ENCODE data around the gene IFNA5.

DNA sequence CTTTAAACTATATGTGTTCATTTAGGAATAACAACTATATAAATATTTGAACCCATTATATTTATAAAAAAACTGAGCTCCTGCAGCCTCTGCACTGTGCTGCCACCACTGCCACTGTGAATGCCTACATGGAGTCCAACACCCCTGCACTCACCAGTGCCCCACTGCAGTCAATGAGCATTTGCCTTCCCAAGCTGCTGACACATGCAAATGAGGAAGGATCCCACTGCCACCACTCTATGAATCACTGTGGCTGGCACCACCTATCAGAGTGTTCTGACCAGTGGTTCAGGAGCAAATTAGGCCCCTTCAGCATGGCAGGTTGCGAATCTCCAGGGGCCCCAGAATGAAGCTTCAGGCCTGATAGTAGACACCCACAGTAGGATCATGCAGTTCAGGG is 9.1 kb downstream of the IFNA5 start:
- no peak for TF ChIP-seq JUN (IDR thresholded peaks at IDR 0.05; ENCODE audit: low read depth, low read length)
- TF ChIP-seq, protein P1, sequence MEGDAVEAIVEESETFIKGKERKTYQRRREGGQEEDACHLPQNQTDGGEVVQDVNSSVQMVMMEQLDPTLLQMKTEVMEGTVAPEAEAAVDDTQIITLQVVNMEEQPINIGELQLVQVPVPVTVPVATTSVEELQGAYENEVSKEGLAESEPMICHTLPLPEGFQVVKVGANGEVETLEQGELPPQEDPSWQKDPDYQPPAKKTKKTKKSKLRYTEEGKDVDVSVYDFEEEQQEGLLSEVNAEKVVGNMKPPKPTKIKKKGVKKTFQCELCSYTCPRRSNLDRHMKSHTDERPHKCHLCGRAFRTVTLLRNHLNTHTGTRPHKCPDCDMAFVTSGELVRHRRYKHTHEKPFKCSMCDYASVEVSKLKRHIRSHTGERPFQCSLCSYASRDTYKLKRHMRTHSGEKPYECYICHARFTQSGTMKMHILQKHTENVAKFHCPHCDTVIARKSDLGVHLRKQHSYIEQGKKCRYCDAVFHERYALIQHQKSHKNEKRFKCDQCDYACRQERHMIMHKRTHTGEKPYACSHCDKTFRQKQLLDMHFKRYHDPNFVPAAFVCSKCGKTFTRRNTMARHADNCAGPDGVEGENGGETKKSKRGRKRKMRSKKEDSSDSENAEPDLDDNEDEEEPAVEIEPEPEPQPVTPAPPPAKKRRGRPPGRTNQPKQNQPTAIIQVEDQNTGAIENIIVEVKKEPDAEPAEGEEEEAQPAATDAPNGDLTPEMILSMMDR (IDR thresholded peaks at IDR 0.05; ENCODE audit: control extremely low read depth in 1 of 3, insufficient read depth in 1 of 3, low read depth in 1 of 3, low read length in 3 of 3): no peak
- TF ChIP-seq TAF1 (IDR thresholded peaks at IDR 0.05; ENCODE audit: low read depth, low read length): no peak
- no peak for TF ChIP-seq SP4 (IDR thresholded peaks at IDR 0.05; ENCODE audit: low read length)
- no peak for TF ChIP-seq BRCA1 (IDR thresholded peaks at IDR 0.05; ENCODE audit: low read depth, low read length)
- TF ChIP-seq, protein P2, sequence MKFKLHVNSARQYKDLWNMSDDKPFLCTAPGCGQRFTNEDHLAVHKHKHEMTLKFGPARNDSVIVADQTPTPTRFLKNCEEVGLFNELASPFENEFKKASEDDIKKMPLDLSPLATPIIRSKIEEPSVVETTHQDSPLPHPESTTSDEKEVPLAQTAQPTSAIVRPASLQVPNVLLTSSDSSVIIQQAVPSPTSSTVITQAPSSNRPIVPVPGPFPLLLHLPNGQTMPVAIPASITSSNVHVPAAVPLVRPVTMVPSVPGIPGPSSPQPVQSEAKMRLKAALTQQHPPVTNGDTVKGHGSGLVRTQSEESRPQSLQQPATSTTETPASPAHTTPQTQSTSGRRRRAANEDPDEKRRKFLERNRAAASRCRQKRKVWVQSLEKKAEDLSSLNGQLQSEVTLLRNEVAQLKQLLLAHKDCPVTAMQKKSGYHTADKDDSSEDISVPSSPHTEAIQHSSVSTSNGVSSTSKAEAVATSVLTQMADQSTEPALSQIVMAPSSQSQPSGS (IDR thresholded peaks at IDR 0.05; ENCODE audit: low read length): no peak
